WTC11 (cell line): Measurements from ENCODE around the gene PRDX1. TPM values are rescaled to one million over a fixed set of nuclear protein-coding genes. Genes with fewer than 3 reads are reported as not detected.

ENCODE experiments used
- ATAC-seq: fragments of 200-7000 bp; cut with Tn5 transposase; 2 replicates; pipeline ENCODE4 v1.10.0; 2021; ENCODE audit warnings: mild to moderate bottlenecking, moderate library complexity
- CTCF ChIA-PET: fragments of 300-600 bp; sonication (Branson Sonifier 250); formaldehyde crosslinking; loops from one replicate; lab custom pipeline; 2021; ENCODE audit warnings: antibody characterized with exemption; lab: Charles Lee
- POLR2A ChIA-PET: fragments of 350-600 bp; sonication (Branson Sonifier 250); formaldehyde crosslinking; loops from one replicate; lab custom pipeline; 2021; ENCODE audit warnings: antibody characterized with exemption; lab: Charles Lee
- DNase-seq: peaks from one replicate; pipeline ENCODE4 v3.0.0; 2021; ENCODE audit warnings: low spot score
- H3K27ac Mint-ChIP-seq: 2 replicates; pipeline ENCODE4 v1.8.0; 2021; ENCODE audit warnings: mixed read lengths
- H3K27me3 Mint-ChIP-seq: 2 replicates; pipeline ENCODE4 v1.8.0; 2021; ENCODE audit warnings: low read depth, mild to moderate bottlenecking, moderate library complexity, mixed read lengths
- H3K36me3 Mint-ChIP-seq: 2 replicates; pipeline ENCODE4 v1.8.0; 2021; ENCODE audit warnings: mixed read lengths
- H3K4me1 Mint-ChIP-seq: 2 replicates; pipeline ENCODE4 v1.8.0; 2022; ENCODE audit warnings: mixed read lengths
- H3K4me3 Mint-ChIP-seq: 2 replicates; pipeline ENCODE4 v1.8.0; 2021; ENCODE audit warnings: mild to moderate bottlenecking, moderate library complexity, mixed read lengths
- H3K9me3 Mint-ChIP-seq: 2 replicates; pipeline ENCODE4 v1.8.0; 2021; ENCODE audit warnings: mixed read lengths
- FOXP4 ChIP-seq: sonication (generic); formaldehyde crosslinking; IDR thresholded peaks from 2 replicates; pipeline ENCODE4 v1.8.0; 2022; ENCODE audit warnings: mild to moderate bottlenecking, missing genetic modification reagents
- HMGXB4 ChIP-seq: sonication (generic); formaldehyde crosslinking; IDR thresholded peaks from 2 replicates; pipeline ENCODE4 v1.8.1; 2023; ENCODE audit warnings: mild to moderate bottlenecking, moderate library complexity, missing genetic modification reagents
- MLX ChIP-seq: sonication (generic); formaldehyde crosslinking; IDR thresholded peaks from 2 replicates; pipeline ENCODE4 v1.8.1; 2023; ENCODE audit warnings: mild to moderate bottlenecking, missing genetic modification reagents, moderate library complexity
- NFYB ChIP-seq: sonication (generic); formaldehyde crosslinking; conservative IDR thresholded peaks from 2 replicates; pipeline ENCODE4 v1.8.0; 2022; ENCODE audit warnings: low read depth, missing genetic modification reagents
- NR2C2 ChIP-seq: sonication (generic); formaldehyde crosslinking; IDR thresholded peaks from 2 replicates; pipeline ENCODE4 v1.8.0; 2022; ENCODE audit warnings: mild to moderate bottlenecking, missing genetic modification reagents
- RELA ChIP-seq: sonication (generic); formaldehyde crosslinking; IDR thresholded peaks from 2 replicates; pipeline ENCODE4 v1.8.1; 2022; ENCODE audit warnings: missing genetic modification reagents, mild to moderate bottlenecking, borderline replicate concordance
- TCF7 ChIP-seq: sonication (generic); formaldehyde crosslinking; IDR thresholded peaks from 2 replicates; pipeline ENCODE4 v1.8.0; 2022; ENCODE audit warnings: mild to moderate bottlenecking, low read depth, missing genetic modification reagents, moderate library complexity
- TP53 ChIP-seq: sonication (generic); formaldehyde crosslinking; IDR thresholded peaks from 2 replicates; pipeline ENCODE4 v1.8.1; 2023; ENCODE audit warnings: mild to moderate bottlenecking, missing genetic modification reagents
- ZBTB21 ChIP-seq: sonication (generic); formaldehyde crosslinking; IDR thresholded peaks from 2 replicates; pipeline ENCODE4 v1.8.1; 2023; ENCODE audit warnings: mild to moderate bottlenecking, missing genetic modification reagents, borderline replicate concordance
- ZMAT4 ChIP-seq: fragments of 250-450 bp; sonication (Bioruptor Pico); IDR thresholded peaks from 2 replicates; pipeline ENCODE4 v1.9.0; 2021; ENCODE audit warnings: mild to moderate bottlenecking
- ZNF121 ChIP-seq: sonication (generic); formaldehyde crosslinking; IDR thresholded peaks from 2 replicates; pipeline ENCODE4 v1.8.0; 2023; ENCODE audit warnings: missing genetic modification reagents
- ZNF281 ChIP-seq: sonication (generic); formaldehyde crosslinking; IDR thresholded peaks from 2 replicates; pipeline ENCODE4 v1.8.0; 2023; ENCODE audit warnings: mild to moderate bottlenecking, missing genetic modification reagents
- ZNF532 ChIP-seq: fragments of 250-450 bp; sonication (Bioruptor Pico); IDR thresholded peaks from 2 replicates; pipeline ENCODE4 v1.9.0; 2021; ENCODE audit warnings: mild to moderate bottlenecking, borderline replicate concordance
- ZSCAN18 ChIP-seq: fragments of 250-450 bp; sonication (Bioruptor Pico); IDR thresholded peaks from 2 replicates; pipeline ENCODE4 v2.1.2; 2022; ENCODE audit warnings: mild to moderate bottlenecking, moderate library complexity
- total RNA-seq: library from RNA; stranded (reverse); gene quantifications from 3 replicates; pipeline ENCODE4 v1.2.3, GENCODE V29; 2021

PRDX1 gene
- total RNA-seq, 1 experiment from 2014 or later = 1,197 TPM

GRCh38 chr1:45552331-45552730, 30.6 kb upstream of the PRDX1 start (continued):
- TF ChIP-seq ZNF532 (CRISPR knock-in tag) (no peak), FOXP4 (CRISPR knock-in tag) (no peak)

- CTCF ChIA-PET = interaction anchor here (0.9 to 2.9 kb wide), 4 partner anchors 18 to 51 kb away, joined by 4 to 17 read pairs (median 4); partner anchors contain the start of genes CCDC163 and MMACHC
- ATAC-seq = no peak
- peaks cover 13% of the 10 kb centered on the region for H3K4me1 Mint-ChIP-seq
- DNase-seq = no peak
- no peaks in the 10 kb centered on the region for H3K9me3 Mint-ChIP-seq
- H3K36me3 Mint-ChIP-seq = peaks cover 29% of the 10 kb centered on the region
- H3K27ac Mint-ChIP-seq = peak overlapping the region; percentile 48
- peak overlapping the region; percentile 92 for H3K4me3 Mint-ChIP-seq
- POLR2A ChIA-PET = interaction anchor here (1.0 to 2.6 kb wide), 4 partner anchors 30 to 33 kb away, joined by 3 to 27 read pairs (median 11); partner anchors contain the start of gene PRDX1
- TF ChIP-seq ZSCAN18 (CRISPR knock-in tag) (no peak), ZNF281 (CRISPR knock-in tag) (no peak), NFYB (CRISPR knock-in tag) (no peak), NR2C2 (CRISPR knock-in tag) (no peak), ZMAT4 (CRISPR knock-in tag) (no peak), TP53 (no peak), MLX (no peak), HMGXB4 (CRISPR knock-in tag) (no peak), RELA (no peak), TCF7 (CRISPR knock-in tag) (no peak), ZNF121 (CRISPR knock-in tag) (no peak), ZBTB21 (no peak)
- no peaks in the 10 kb centered on the region for H3K27me3 Mint-ChIP-seq
Measured at GRCh38 chr1:45551684-45552083, 30.0 kb upstream of the PRDX1 start.
